Pons (tissue), 1 donor: ENCODE data around the gene CCN6.
A peak's percentile ranks its signal among the peaks of the same experiment; 100 is the strongest.
"Not testable (repeated sequence)": the region's sequence is repeated elsewhere in the genome, so short reads cannot be mapped to it uniquely, and the experiment has no call there.

Experiments used
- DNase-seq: peaks from one replicate; pipeline ENCODE4 v3.0.0-alpha.2; 2016; ENCODE audit warnings: low spot score

The CCN6 gene

GRCh38 chr6:112051251-112051740 lies 2.6 kb upstream of the CCN6 start:
- not testable (repeated sequence) for DNase-seq

- no peak for DNase-seq
Measured at GRCh38 chr6:112054555-112055190, 769 bp downstream of the CCN6 start.

- DNase-seq, result no peak
Measured at GRCh38 chr6:112058243-112059032, 4.5 kb downstream of the CCN6 start.

GRCh38 chr6:112061605-112062004 lies 7.7 kb downstream of the CCN6 start:
- DNase-seq, result no peak

GRCh38 chr6:112062966-112063365 lies 9.1 kb downstream of the CCN6 start:
- DNase-seq, result no peak

DNA sequence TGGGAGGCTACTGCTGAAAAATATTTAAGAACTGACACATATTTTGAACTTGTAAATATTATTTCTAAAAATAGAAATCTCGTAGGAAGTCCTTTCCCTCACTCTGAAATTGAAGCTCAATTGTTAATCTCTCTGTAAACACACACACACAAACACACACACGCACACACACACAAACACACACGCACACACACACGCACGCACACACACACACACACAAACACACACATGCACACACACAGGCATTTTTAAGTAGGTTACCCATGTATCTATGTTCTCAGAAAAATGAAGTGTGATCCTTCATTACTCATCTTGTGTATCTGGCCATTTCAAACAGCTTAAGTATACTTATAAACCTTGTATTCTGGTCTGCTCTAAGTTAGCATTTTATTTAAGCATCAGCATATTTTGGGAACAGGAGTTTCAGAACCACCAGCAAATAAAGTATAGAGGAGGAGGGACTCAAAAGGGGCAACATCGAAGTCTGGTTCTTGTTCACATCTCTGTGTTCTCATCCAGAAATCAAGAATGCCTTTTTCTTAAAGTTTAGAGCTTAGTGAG lies 11.6 kb downstream of the CCN6 start:
- no peak for DNase-seq

GRCh38 chr6:112066606-112067005 lies 12.7 kb downstream of the CCN6 start:
- DNase-seq, result no peak

- DNase-seq, result no peak
Measured at GRCh38 chr6:112081569-112081968, 27.7 kb downstream of the CCN6 start.

DNA sequence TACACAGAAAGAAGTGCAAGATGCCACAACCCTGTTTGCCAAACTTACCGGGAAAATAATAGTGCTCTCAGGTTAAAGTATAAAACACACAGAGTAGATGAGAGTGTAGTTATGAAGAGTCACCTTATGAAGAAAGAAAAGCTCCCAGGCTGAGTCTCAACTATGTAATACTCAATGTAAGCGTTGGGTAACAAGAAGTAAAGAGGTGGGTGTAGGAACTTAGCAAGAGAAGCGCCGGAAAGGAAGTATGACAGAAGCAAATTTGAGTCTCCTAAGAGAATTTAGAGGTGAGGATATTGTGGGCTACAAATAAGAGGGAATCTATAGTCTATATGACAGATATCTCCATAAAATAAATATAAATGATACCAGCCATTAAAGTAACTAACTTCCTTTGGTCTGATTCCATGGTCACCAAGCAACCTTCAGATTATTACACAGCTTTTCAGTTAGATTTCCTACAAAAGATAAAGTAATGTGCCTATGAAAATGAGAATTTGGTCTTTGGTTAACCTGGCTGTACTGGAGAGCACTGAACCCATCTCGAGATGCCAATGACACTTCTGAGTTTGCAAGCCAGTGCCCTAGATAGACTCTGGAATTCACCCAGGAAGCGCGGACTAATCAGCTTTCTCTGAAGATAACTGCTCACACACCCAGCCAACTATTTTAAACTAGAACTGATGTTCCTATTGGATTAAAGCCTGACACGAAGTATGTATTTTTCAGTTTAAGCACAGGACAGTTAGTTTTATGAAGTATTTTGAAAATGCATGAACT lies 31.6 kb downstream of the CCN6 start:
- no peak for DNase-seq

DNA sequence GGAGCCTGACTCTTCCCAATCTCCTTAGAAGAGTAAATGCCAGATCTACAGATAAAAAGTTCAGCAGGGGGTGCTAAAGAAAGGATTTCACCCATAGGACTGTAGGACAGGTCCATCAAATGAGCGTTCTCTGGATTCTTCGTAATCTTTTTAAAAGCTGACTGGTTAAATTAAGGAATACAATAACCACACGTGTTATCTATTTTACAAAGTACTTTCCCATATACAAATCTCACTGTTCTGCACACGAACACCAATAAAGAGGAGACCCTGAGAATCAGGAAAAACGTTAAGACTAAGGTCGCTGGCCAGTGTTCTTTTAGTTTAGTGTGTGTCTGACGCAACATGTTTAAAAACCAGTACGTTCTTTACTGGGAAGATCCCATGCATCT lies 32.8 kb downstream of the CCN6 start:
- peak; percentile 67 for DNase-seq

- peak; percentile 96 for DNase-seq
Measured at GRCh38 chr6:112087136-112087911, 33.4 kb downstream of the CCN6 start, which contains the start of the genes FAM229B and TUBE1. FAM229B (plus strand) TSS chr6:112087591; CDS start chr6:112099284, 11,693 bp downstream. TUBE1 (minus strand) TSS chr6:112087482; CDS start chr6:112087434, 48 bp downstream.

DNA sequence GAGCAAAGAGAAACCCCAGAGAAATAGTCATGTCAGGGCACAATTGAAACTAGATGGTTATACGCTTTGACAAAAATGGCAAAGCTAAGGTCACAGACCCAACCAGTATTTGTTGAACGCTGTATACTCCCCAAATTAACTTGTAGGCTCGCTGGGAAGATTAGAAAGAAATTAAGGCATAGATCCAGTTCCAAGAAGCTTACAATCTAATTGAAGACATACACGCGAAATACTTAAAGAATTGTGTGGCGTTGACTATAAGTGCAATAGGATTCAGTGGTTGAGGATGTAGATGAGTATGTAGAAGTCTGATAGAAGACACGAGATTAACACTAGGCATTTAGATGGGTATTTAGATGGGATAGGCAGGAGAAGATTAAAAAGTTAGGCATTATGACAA lies 34.0 kb downstream of the CCN6 start:
- no peak for DNase-seq

DNA sequence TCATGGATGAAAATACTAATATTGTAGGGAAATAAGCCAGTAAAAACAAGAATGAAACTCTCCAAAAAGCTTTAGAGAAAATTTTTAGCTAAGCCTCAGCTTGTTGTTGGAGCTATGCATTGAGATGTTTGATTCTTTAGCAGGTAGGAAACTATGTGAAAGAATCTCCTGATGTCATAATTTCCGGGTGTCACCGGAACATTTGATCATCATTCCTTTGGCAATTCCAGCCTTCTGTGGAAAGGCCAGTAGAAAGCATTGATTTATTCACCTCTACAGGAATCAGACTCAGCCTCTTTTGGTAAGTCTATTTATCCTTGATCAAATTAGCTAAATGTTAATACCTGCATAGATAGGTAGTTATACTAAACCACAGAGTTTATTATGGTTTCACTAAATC lies 43.0 kb downstream of the CCN6 start:
- DNase-seq, result no peak

DNA sequence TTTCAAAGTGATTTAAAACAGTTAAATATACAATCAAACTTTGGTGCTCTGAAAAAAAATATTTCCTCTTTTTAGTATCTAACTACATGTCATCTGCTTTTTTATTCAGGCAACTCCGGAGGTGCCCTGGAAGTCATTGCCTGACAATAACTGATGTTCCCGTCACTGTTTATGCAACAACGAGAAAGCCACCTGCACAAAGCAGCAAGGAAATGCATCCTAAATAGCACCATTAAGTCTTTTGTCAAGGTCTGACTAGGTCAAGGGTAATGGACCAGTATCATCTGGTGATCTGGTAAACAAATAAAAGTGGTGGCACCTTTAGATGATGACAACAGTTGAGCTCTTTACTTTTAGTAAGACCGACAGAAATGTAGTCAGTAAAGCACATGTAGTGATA lies 46.7 kb downstream of the CCN6 start:
- no peak for DNase-seq

DNA sequence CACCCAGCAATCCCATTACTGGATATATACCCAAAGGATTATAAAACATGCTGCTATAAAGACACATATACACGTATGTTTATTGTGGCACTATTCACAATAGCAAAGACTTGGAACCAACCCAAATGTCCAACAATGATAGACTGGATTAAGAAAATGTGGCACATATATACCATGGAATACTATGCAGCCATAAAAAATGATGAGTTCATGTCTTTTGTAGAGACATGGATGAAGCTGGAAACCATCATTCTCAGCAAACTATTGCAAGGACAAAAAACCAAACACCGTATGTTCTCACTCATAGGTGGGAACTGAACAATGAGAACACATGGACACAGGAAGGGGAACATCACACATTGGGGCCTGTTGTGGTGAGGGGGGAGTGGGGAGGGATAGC lies 52.1 kb downstream of the CCN6 start:
- not testable (repeated sequence) for DNase-seq

GRCh38 chr6:112106562-112106961 lies 52.7 kb downstream of the CCN6 start:
- no peak for DNase-seq

GRCh38 chr6:112109262-112109661 lies 55.4 kb downstream of the CCN6 start:
- DNase-seq, result peak; percentile 46

GRCh38 chr6:112113431-112113830 lies 59.5 kb downstream of the CCN6 start:
- DNase-seq, result peak; percentile 85

- no peak for DNase-seq
Measured at GRCh38 chr6:112113918-112114317, 60.0 kb downstream of the CCN6 start.

- DNase-seq, result no peak
Measured at GRCh38 chr6:112114577-112115223, 60.8 kb downstream of the CCN6 start.

DNA sequence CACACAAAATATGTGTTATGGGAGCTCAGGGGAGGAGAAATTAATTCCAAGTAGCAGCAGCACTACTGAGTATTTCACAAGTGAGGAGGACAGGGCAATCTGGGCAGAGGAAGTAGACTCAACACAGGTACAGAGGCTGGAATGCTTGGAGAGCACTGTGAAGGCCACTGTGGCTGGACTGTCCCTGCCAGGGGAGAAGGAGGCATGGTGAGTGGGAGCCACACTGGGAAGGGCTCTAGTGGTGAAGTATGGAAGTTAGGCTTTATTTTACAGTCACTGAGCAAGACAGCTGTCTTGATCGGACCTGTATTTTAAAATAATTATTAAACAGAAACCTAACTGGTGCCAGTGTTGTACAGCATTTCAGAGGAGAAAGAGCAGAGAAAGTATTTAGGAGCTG lies 62.3 kb downstream of the CCN6 start:
- no peak for DNase-seq
